ENCODE measurements around the gene COL20A1.

DNA sequence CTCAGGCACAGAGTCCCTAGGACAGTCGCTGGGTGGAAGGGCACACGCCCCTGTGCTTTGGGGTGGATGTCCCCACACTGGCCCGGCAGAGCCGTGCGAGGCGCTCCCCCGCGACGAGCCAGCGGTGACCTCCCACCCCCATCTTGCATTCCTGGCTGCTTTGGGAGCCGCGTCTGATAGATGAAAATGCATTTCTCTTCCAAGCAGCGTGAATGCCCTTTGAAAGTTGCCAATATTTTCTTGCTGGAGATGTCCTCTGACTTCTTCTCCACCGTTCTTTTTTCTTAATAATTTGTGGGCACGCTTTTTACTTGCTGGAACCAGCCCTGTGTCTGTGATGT, 29.9 kb downstream of the COL20A1 start:
- TF ChIP-seq, protein P1, sequence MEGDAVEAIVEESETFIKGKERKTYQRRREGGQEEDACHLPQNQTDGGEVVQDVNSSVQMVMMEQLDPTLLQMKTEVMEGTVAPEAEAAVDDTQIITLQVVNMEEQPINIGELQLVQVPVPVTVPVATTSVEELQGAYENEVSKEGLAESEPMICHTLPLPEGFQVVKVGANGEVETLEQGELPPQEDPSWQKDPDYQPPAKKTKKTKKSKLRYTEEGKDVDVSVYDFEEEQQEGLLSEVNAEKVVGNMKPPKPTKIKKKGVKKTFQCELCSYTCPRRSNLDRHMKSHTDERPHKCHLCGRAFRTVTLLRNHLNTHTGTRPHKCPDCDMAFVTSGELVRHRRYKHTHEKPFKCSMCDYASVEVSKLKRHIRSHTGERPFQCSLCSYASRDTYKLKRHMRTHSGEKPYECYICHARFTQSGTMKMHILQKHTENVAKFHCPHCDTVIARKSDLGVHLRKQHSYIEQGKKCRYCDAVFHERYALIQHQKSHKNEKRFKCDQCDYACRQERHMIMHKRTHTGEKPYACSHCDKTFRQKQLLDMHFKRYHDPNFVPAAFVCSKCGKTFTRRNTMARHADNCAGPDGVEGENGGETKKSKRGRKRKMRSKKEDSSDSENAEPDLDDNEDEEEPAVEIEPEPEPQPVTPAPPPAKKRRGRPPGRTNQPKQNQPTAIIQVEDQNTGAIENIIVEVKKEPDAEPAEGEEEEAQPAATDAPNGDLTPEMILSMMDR (tag by site-specific recombination; IDR thresholded peaks at IDR 0.05), result no peak
- TF ChIP-seq, protein P2, sequence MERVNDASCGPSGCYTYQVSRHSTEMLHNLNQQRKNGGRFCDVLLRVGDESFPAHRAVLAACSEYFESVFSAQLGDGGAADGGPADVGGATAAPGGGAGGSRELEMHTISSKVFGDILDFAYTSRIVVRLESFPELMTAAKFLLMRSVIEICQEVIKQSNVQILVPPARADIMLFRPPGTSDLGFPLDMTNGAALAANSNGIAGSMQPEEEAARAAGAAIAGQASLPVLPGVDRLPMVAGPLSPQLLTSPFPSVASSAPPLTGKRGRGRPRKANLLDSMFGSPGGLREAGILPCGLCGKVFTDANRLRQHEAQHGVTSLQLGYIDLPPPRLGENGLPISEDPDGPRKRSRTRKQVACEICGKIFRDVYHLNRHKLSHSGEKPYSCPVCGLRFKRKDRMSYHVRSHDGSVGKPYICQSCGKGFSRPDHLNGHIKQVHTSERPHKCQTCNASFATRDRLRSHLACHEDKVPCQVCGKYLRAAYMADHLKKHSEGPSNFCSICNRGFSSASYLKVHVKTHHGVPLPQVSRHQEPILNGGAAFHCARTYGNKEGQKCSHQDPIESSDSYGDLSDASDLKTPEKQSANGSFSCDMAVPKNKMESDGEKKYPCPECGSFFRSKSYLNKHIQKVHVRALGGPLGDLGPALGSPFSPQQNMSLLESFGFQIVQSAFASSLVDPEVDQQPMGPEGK (tag by site-specific recombination; IDR thresholded peaks at IDR 0.05), result no peak
- TF ChIP-seq, protein P3, sequence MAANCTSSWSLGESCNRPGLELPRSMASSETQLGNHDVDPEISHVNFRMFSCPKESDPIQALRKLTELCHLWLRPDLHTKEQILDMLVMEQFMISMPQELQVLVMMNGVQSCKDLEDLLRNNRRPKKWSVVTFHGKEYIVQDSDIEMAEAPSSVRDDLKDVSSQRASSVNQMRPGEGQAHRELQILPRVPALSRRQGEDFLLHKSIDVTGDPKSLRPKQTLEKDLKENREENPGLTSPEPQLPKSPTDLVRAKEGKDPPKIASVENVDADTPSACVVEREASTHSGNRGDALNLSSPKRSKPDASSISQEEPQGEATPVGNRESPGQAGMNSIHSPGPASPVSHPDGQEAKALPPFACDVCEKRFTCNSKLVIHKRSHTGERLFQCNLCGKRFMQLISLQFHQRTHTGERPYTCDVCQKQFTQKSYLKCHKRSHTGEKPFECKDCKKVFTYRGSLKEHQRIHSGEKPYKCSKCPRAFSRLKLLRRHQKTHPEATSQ (tag by site-specific recombination; IDR thresholded peaks at IDR 0.05), result no peak
- TF ChIP-seq, protein P4, sequence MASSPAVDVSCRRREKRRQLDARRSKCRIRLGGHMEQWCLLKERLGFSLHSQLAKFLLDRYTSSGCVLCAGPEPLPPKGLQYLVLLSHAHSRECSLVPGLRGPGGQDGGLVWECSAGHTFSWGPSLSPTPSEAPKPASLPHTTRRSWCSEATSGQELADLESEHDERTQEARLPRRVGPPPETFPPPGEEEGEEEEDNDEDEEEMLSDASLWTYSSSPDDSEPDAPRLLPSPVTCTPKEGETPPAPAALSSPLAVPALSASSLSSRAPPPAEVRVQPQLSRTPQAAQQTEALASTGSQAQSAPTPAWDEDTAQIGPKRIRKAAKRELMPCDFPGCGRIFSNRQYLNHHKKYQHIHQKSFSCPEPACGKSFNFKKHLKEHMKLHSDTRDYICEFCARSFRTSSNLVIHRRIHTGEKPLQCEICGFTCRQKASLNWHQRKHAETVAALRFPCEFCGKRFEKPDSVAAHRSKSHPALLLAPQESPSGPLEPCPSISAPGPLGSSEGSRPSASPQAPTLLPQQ (tag by site-specific recombination; IDR thresholded peaks at IDR 0.05), result no peak
- TF ChIP-seq ZNF202 (tag by site-specific recombination; IDR thresholded peaks at IDR 0.05; ENCODE audit: borderline replicate concordance) (no peak), ZBTB17 (tag by site-specific recombination; IDR thresholded peaks at IDR 0.05) (no peak), HOXA7 (CRISPR knock-in tag; IDR thresholded peaks at IDR 0.05; ENCODE audit: borderline replicate concordance) (no peak)
- TF ChIP-seq, protein P5, sequence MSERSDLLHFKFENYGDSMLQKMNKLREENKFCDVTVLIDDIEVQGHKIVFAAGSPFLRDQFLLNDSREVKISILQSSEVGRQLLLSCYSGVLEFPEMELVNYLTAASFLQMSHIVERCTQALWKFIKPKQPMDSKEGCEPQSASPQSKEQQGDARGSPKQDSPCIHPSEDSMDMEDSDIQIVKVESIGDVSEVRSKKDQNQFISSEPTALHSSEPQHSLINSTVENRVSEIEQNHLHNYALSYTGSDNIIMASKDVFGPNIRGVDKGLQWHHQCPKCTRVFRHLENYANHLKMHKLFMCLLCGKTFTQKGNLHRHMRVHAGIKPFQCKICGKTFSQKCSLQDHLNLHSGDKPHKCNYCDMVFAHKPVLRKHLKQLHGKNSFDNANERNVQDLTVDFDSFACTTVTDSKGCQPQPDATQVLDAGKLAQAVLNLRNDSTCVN (tag by site-specific recombination; optimal IDR thresholded peaks at IDR 0.05), result no peak

Measured in HEK293 (cell line).